RWPE1 (cell line): ENCODE data around the gene SH3PXD2A.

Experiments
- CTCF ChIA-PET: fragments of 350-600 bp; sonication (Branson Sonifier 250); formaldehyde crosslinking; extraction: SDS; loops from one replicate; lab custom pipeline; 2021; lab: Yijun Ruan, JAX
- POLR2A ChIA-PET: fragments of 400-600 bp; formaldehyde crosslinking; extraction: SDS; loops from one replicate; lab custom pipeline; 2020; ENCODE audit warnings: antibody characterized with exemption; ENCODE audit not compliant: low non-redundant PET; lab: Yijun Ruan, JAX
- DNase-seq: peaks from one replicate; pipeline ENCODE4 v3.0.0; 2012; ENCODE audit warnings: low spot score
- H3K27ac ChIP-seq: fragments of 450-650 bp; 2 replicates; pipeline ENCODE4 v1.5.1; 2017
- CTCF ChIP-seq: fragments of 450-650 bp; conservative IDR thresholded peaks from 2 replicates; pipeline ENCODE4 v1.5.1; 2017; ENCODE audit warnings: low read depth, mild to moderate bottlenecking

The SH3PXD2A gene

DNA sequence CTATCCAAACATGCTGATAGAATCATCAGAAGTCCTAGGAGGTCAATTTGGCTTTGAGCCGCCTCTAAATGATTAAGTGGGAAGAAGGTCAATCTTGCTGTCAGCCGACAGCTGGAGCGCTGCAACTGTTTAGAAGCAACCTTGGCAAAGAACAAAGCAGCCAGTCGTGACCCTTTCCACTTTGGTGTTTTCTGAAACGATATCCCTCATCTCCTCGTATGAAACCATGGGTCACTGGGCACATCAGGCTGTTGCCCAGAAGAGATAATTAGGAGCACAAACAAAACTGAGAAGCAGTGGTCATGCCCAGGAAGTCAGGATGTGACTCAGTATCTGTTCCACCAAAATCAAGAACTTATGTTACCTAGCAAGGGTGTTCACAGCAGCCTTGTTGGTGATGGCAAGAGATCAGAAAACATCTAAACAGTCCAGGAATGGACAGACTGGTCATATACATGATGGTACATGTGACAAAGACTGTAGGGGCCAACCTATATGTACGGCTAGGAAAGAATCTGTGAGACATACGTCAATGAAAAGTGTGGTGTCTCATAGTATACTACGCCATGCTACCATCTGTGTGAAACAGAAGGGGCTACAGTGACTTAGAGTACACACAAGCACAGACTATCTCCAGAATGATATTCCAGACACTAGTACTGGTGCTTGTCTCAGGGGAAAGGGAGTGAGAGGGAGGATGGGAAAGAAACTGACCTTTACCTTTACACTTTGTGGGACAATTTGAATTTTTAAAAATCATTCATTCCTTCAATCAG is 40.2 kb upstream of the SH3PXD2A start:
- H3K27ac ChIP-seq: peak overlapping the region; percentile 68
- DNase-seq: no peak
- CTCF ChIA-PET: interaction anchor here (0.7 to 1.7 kb wide), 3 partner anchors 10 to 125 kb away, joined by 3 to 7 read pairs (median 6); no protein-coding TSS in a partner anchor
- POLR2A ChIA-PET: interaction anchor here (0.6 kb wide), 1 partner anchor 45 kb away, joined by 3 read pairs; no protein-coding TSS in a partner anchor
- no peak for TF ChIP-seq CTCF

GRCh38 chr10:103894441-103894864 is 39.1 kb upstream of the SH3PXD2A start:
- POLR2A ChIA-PET: interaction anchor here (0.6 kb wide), 1 partner anchor 222 kb away, joined by 3 read pairs; no protein-coding TSS in a partner anchor
- no peak for DNase-seq
- no peak overlapping the region for H3K27ac ChIP-seq
- CTCF ChIA-PET: interaction anchor here (0.5 to 1.7 kb wide), 6 partner anchors 9 to 170 kb away, joined by 3 to 8 read pairs (median 4); no protein-coding TSS in a partner anchor
- TF ChIP-seq CTCF: no peak

DNA sequence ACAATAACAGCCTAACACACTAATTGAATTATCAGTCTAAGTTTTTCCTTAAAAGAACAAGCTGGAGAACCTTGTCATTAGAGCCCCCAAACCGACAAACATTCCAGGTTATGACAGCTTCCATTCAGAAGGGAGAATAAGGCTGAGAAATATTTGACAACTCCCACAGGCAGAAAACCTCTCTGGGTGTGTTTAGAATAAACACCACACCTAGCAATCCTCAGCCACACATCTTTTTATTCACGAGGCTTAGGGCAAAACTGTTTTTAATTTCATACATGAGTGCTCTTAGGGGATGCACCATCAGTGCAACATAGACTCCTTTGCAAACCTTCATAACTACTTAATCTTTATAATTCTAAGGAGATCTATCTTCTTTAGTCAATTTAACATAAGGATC is 38.4 kb upstream of the SH3PXD2A start:
- ChIA-PET POLR2A (no interaction called here), CTCF (interaction anchor here (0.6 to 1.7 kb wide), 4 partner anchors 10 to 182 kb away, joined by 3 to 8 read pairs (median 4); no protein-coding TSS in a partner anchor)
- no peak overlapping the region for H3K27ac ChIP-seq
- DNase-seq: no peak
- TF ChIP-seq CTCF: no peak

DNA sequence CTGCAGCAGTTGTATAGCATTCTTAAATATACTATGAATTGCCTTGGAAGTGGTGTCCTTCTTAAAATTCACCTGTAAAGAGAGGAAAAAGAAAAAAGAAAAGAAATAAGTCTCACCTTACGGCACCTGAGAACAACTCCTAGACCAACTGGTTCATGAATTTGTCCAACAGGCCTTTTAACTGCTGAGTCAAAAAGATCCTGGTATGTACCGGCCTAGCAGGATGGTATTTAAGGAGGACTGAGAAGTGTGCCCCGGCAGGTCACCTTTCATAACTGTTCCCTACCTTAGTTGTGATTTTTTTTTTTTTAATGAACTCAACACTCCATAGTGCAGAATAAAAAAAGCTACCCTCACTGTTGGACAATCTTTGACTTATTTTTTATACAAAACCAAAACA is 36.8 kb upstream of the SH3PXD2A start:
- CTCF ChIA-PET: interaction anchor here (0.6 kb wide), 1 partner anchor 31 kb away, joined by 4 read pairs; no protein-coding TSS in a partner anchor
- POLR2A ChIA-PET: interaction anchor here (0.5 kb wide), 1 partner anchor 127 kb away, joined by 3 read pairs; no protein-coding TSS in a partner anchor
- no peak for TF ChIP-seq CTCF

GRCh38 chr10:103890688-103891087 is 35.3 kb upstream of the SH3PXD2A start:
- TF ChIP-seq CTCF: no peak
- ChIA-PET POLR2A (no interaction called here), CTCF (no interaction called here)
- DNase-seq: no peak
- peak overlapping the region; percentile 80 for H3K27ac ChIP-seq

More for the DNA sequence above, 36.8 kb upstream of the SH3PXD2A start:
- no peak for DNase-seq
- H3K27ac ChIP-seq: no peak overlapping the region

- peak overlapping the region; percentile 80 for H3K27ac ChIP-seq
- ChIA-PET POLR2A (interaction anchor here (0.9 kb wide), 1 partner anchor 78 kb away, joined by 3 read pairs; no protein-coding TSS in a partner anchor), CTCF (interaction anchor here (0.5 to 0.8 kb wide), 5 partner anchors 10 to 166 kb away, joined by 3 to 4 read pairs (median 3); no protein-coding TSS in a partner anchor)
- no peak for TF ChIP-seq CTCF
- DNase-seq: peak; percentile 50
These were observed 34.9 kb upstream of the SH3PXD2A start for GRCh38 chr10:103890194-103890658.
